IPS DF 6.9 (cell line): ENCODE results near the gene NMT2.

Experiments
- DNase-seq: peaks from one replicate; pipeline ENCODE4 v3.0.0-alpha.2; 2013; ENCODE audit warnings: low read depth, low spot score
- H3K27ac ChIP-seq: one replicate; pipeline ENCODE4 v1.5.1; 2013; ENCODE audit warnings: low read length, control low read depth
- H3K27me3 ChIP-seq: 2 replicates; pipeline ENCODE4 v1.6.1; 2013; ENCODE audit warnings: mild to moderate bottlenecking, low read length; ENCODE audit not compliant: control insufficient read depth, insufficient read depth
- H3K36me3 ChIP-seq: 2 replicates; pipeline ENCODE4 v1.6.1; 2013; ENCODE audit warnings: low read length; ENCODE audit not compliant: control insufficient read depth, insufficient read depth
- H3K4me1 ChIP-seq: 2 replicates; pipeline ENCODE4 v1.6.1; 2013; ENCODE audit warnings: low read length; ENCODE audit not compliant: control insufficient read depth, insufficient read depth
- H3K4me3 ChIP-seq: 2 replicates; pipeline ENCODE4 v1.5.1; 2013; ENCODE audit warnings: mild to moderate bottlenecking, low read length
- H3K9me3 ChIP-seq: 2 replicates; pipeline ENCODE4 v1.6.1; 2013; ENCODE audit warnings: low read length, inconsistent platforms; ENCODE audit not compliant: control insufficient read depth, insufficient read depth
- WGBS: extraction: QIAGEN DNeasy Blood & Tissue Kit; methylation state at CpG from one replicate; pipeline ENCODE4 v1.1.7; 2013; ENCODE audit warnings: mixed read lengths, missing lambda C conversion rate; ENCODE audit not compliant: insufficient read length, insufficient coverage; 5-methylcytosine and 5-hydroxymethylcytosine counted together

Gene NMT2

DNA sequence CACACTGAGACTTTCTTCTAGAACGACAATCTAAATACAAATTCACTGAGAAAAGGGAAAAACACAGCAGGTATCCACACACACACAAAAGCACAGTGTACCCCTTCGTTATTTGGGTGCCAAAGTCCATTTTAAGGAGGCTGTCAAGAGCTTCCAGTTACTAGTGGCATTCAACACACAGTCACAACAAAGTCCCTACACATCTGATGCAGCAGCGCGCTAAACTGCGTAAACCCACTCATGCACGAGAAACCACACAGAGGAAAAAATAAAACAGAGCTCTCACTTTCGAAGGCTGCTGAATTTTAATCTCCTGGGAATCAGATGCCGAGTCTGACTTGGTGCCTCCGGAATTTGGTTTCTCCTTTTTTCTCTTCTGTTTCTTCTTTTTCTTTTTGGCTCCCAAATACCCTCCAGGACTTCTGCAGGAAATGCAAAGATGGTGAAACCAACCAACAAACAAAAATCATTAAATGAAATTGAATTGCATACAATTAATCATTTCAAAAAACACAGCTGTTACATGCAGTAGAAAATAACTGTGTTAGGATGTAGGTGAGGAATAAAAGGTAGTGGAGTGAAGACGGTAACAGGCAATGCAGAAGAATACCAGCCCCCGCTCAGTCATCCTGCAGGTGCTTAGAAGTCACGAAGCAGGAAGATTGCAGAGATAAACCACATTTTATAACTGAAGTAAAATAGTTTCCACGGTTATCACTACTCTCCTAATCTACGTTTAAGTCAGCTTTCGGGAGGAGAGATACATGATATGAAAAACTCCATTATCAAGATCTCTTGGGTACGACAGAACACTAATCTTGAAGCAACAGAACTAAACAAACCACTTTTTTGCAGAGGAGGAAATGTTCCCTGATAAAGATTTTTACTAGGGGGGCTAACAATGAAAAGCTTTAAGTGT, 27.1 kb downstream of the NMT2 start:
- Histone ChIP-seq H3K36me3 (no peaks in the 10 kb centered on the region), H3K4me1 (no peaks in the 10 kb centered on the region), H3K9me3 (no peaks in the 10 kb centered on the region), H3K4me3 (no peak overlapping the region), H3K27ac (no peak overlapping the region), H3K27me3 (no peaks in the 10 kb centered on the region)
- 100% methylated on average over 1 of the region's 16 CpGs for WGBS
- DNase-seq: no peak

DNA sequence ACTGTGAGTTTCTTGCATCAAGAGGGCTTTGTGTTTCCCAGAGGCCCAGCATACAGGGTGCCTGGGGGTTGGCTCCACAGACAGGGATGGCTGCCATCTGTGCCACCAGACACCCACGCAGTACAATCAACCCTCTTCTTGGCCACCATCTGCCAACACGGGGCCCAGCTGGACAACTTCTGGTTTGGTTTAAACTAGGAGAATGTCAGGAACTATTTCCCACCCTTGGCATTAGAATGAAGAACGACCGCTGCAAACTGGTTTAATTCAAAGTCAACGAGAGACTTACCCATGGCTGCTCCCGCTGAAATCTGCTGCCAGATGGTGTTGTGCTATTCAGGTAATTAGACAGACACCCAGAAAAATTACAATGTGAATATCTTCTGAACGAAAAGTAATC, 27.8 kb downstream of the NMT2 start:
- DNase-seq: no peak
- Histone ChIP-seq H3K27ac (no peak overlapping the region), H3K4me3 (no peak overlapping the region), H3K4me1 (no peaks in the 10 kb centered on the region), H3K36me3 (no peaks in the 10 kb centered on the region), H3K9me3 (no peaks in the 10 kb centered on the region), H3K27me3 (no peaks in the 10 kb centered on the region)
- no CpG with 5 or more reads among the region's 7 CpGs for WGBS

DNA sequence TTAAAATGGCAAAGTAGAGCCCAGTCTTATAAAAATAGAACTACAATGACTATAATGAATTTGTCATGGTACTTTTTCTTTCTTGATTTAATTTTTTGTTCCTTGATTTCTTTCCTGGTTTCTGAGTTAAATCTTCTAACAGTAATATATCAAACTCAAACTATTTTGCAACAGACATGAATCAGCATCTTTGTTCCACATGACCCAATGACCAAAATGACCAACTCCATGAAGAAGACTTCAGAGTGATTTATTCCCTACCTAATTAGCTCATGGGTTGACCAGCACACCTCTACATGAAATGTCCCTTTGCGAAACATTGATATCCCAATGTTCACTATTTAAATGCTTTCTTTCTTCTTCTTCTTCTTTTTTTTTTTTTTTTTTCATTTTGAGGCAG, 30.9 kb downstream of the NMT2 start:
- Histone ChIP-seq H3K27me3 (no peaks in the 10 kb centered on the region; the same call in 1 of the 2 replicates), H3K4me1 (no peaks in the 10 kb centered on the region), H3K9me3 (no peaks in the 10 kb centered on the region), H3K27ac (no peak overlapping the region), H3K4me3 (no peak overlapping the region), H3K36me3 (peaks cover 5% of the 10 kb centered on the region; the same call in 1 of the 2 replicates)
- WGBS: no CpG with 5 or more reads among the region's 1 CpG
- no peak for DNase-seq

DNA sequence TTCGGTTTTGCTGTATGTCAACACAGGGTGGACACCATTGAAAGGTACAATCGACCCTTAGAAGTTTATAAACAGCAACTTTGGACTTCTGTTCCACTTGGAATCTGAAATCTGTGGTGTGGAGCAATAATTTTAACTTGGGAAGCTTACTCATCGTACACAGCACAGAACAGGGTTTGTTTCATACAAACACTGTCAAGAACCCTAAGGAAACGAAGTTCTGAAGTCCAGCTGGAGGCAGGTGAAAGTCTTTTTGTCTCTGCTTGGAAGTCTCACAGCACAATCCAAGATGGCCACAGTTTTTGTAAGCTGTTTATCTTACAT, 31.5 kb downstream of the NMT2 start:
- Histone ChIP-seq H3K27ac (no peak overlapping the region), H3K36me3 (peaks cover 5% of the 10 kb centered on the region; the same call in 1 of the 2 replicates), H3K27me3 (no peaks in the 10 kb centered on the region; the same call in 1 of the 2 replicates), H3K4me3 (no peak overlapping the region), H3K4me1 (no peaks in the 10 kb centered on the region), H3K9me3 (no peaks in the 10 kb centered on the region)
- no peak for DNase-seq
- no CpG with 5 or more reads among the region's 4 CpGs for WGBS

- H3K27ac ChIP-seq: no peak overlapping the region
- no peak overlapping the region for H3K4me3 ChIP-seq
- WGBS: no CpG with 5 or more reads among the region's 11 CpGs
- no peaks in the 10 kb centered on the region; the same call in 1 of the 2 replicates for H3K27me3 ChIP-seq
- no peaks in the 10 kb centered on the region for H3K4me1 ChIP-seq
- no peaks in the 10 kb centered on the region for H3K9me3 ChIP-seq
- DNase-seq: no peak
- H3K36me3 ChIP-seq: peaks cover 5% of the 10 kb centered on the region; the same call in 1 of the 2 replicates
These were observed 32.1 kb downstream of the NMT2 start for GRCh38 chr10:15136129-15137035.

DNA sequence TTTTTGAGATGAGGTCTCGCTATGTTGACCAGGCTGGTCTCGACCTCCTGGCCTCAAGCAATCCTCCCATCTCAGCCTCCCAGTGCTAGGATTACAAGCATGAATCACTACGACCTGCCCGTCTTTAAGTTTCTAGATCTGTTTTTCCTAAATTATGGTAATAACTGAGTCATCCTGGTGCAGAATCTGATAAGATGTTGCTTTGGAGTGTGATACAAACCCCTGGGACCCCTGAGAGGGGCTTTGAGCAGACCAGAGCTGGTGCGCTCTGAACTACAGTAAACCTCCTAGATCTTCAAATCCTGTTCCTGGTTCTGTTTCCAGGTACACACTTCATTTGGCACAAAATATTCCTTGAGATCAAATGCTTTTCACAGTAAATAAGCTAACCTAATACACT, 37.2 kb downstream of the NMT2 start:
- Histone ChIP-seq H3K4me1 (no peaks in the 10 kb centered on the region), H3K36me3 (peaks cover 5% of the 10 kb centered on the region; the same call in 1 of the 2 replicates), H3K27ac (no peak overlapping the region), H3K9me3 (no peaks in the 10 kb centered on the region), H3K4me3 (no peak overlapping the region), H3K27me3 (no peaks in the 10 kb centered on the region; the same call in 1 of the 2 replicates)
- no CpG with 5 or more reads among the region's 5 CpGs for WGBS
- DNase-seq: no peak

DNA sequence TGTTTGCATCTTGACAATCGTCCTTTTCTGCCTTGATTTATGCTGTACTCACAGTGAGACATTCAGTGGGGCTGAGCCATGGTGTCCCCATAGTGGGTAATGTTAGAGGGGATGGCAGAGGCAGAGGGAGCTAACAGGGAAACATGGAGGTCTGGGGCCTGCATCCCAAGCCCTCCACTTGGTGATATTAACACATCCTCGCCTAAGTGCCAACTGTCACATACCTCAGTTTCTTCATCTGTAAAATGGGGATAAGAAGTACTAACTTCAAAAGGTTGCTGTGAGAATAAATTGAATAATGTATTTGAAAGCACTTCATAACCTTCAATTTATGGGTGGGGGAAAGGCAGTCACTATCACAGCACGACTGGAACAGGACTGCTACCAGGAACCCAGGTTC, 43.6 kb downstream of the NMT2 start:
- no peaks in the 10 kb centered on the region for H3K9me3 ChIP-seq
- no CpG with 5 or more reads among the region's 3 CpGs for WGBS
- H3K27me3 ChIP-seq: no peaks in the 10 kb centered on the region
- no peaks in the 10 kb centered on the region for H3K4me1 ChIP-seq
- no peak overlapping the region for H3K4me3 ChIP-seq
- no peak for DNase-seq
- no peak overlapping the region for H3K27ac ChIP-seq
- H3K36me3 ChIP-seq: no peaks in the 10 kb centered on the region

- no peaks in the 10 kb centered on the region for H3K4me1 ChIP-seq
- H3K27ac ChIP-seq: no peak overlapping the region
- H3K9me3 ChIP-seq: no peaks in the 10 kb centered on the region
- no peak for DNase-seq
- H3K27me3 ChIP-seq: no peaks in the 10 kb centered on the region
- H3K36me3 ChIP-seq: no peaks in the 10 kb centered on the region
- H3K4me3 ChIP-seq: no peak overlapping the region
- WGBS: no CpG with 5 or more reads among the region's 9 CpGs
These were observed 44.3 kb downstream of the NMT2 start for GRCh38 chr10:15124190-15124589.

GRCh38 chr10:15123749-15124184, 44.7 kb downstream of the NMT2 start:
- no peaks in the 10 kb centered on the region for H3K4me1 ChIP-seq

GRCh38 chr10:15122477-15123030, 45.9 kb downstream of the NMT2 start:
- no peak overlapping the region for H3K4me3 ChIP-seq
- H3K9me3 ChIP-seq: no peaks in the 10 kb centered on the region
- WGBS: no CpG with 5 or more reads among the region's 9 CpGs
- no peak for DNase-seq
- no peaks in the 10 kb centered on the region for H3K4me1 ChIP-seq
- no peaks in the 10 kb centered on the region for H3K27me3 ChIP-seq
- no peaks in the 10 kb centered on the region for H3K36me3 ChIP-seq
- H3K27ac ChIP-seq: no peak overlapping the region

More at GRCh38 chr10:15123749-15124184, 44.7 kb downstream of the NMT2 start:
- WGBS: no CpG with 5 or more reads among the region's 3 CpGs
- H3K9me3 ChIP-seq: no peaks in the 10 kb centered on the region
- H3K27me3 ChIP-seq: no peaks in the 10 kb centered on the region
- DNase-seq: no peak
- H3K4me3 ChIP-seq: no peak overlapping the region
- H3K27ac ChIP-seq: no peak overlapping the region
- no peaks in the 10 kb centered on the region for H3K36me3 ChIP-seq
